NCI-H2171 (cell line): ENCODE data around the gene MAP10.

Source experiments
- DNase-seq: peaks from one replicate; lab custom pipeline; 2025; lab: John Stamatoyannopoulos, UW

Gene MAP10

GRCh38 chr1:232856541-232856940 lies 51.3 kb downstream of the MAP10 start:
- no peak for DNase-seq
